Activated gamma-delta T cell treated with anti-CD3 and anti-CD28 coated beads, Interleukin-2, amount 50 U/mL, for 16 hours (primary cell): ENCODE results near the gene PTPRQ.
"Not testable (repeated sequence)": the region's sequence is repeated elsewhere in the genome, so short reads cannot be mapped to it uniquely, and the experiment has no call there.

Experiments
- DNase-seq: peaks from one replicate; pipeline ENCODE4 v3.0.0-alpha.2; 2020; ENCODE audit warnings: low read depth

The PTPRQ gene

DNA sequence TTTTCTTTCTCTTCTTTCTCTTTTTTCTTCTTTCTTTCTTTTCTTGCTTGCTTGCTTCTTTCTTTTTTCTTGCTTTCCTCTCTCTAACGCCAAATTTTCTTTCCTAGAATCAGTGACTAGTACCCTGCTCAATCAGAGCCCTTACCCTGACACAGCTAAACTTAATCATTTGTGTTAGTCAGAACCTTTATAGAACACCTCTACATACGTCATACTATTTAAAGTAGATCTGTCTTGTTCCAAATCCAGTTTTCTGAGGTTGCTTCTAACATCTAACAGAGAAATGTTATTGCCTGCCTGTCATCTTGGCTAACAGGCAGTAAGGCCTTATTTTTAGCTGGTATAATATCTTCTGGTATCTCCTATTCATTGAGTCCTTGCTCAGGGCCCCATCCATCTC, 197.9 kb downstream of the PTPRQ start:
- DNase-seq: no peak

DNA sequence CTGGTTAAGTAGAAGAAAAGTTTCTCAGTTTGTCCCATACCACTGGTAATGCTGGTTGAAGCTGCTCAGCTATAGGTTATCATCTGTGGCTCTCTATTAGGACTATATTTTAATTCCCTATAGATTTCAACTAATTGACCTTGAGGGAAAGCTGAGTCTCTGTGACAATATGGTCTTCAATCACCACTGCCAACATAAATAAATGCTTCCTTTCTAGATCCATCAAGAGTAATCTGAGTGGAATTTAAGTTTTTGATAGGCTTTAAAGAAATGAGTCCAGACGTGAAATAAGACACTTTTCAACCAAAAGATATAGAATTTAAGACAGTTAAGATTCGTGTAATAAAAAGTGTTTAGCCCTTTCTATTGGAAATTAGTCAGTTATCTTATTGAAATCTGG, 199.9 kb downstream of the PTPRQ start:
- DNase-seq: no peak

DNA sequence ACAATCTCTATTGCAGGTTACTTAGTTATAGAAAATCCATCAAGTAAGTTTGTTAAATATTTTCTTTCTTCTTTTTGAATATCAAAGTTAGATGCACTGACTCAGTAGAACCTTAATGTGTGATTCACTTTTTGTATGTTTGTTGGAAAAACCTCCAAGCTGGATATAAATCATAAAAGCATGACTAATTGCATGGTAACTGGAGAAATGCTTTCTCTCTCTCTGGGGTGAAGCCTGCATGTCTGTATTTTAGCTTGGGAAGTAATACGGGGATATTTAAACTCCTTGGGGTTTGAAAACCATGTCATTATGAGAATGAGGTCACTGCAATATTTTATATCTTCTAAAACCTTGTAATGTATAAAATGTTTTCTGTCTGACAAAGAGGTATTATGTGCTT, 204.8 kb downstream of the PTPRQ start:
- no peak for DNase-seq

- no peak for DNase-seq
These were observed 211.7 kb downstream of the PTPRQ start for GRCh38 chr12:80655751-80656150.

DNA sequence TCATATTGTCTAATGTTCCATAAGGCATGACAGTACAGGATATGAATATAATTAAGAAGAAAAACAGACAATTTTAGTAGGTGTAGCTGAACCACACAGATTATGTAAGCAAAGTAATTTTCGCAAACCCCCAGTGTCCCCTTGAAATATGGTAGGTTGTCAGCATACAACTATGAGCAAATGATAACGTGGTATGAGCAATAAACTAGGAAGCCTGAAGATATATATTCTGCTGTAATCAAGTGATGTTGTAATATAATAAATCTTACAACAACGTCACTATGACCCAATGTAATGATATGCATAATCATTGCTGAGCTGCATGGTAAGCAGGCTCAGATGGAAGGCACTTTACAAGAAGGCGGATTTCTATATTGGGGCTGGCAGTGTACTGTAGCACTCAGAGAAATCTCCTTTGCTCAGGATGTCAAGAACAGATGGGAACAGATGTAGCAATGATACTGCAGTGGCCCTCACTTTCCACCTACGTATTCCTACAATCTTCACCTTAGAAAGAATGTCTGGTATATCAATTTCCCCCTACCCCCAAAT, 215.6 kb downstream of the PTPRQ start:
- DNase-seq: no peak

DNA sequence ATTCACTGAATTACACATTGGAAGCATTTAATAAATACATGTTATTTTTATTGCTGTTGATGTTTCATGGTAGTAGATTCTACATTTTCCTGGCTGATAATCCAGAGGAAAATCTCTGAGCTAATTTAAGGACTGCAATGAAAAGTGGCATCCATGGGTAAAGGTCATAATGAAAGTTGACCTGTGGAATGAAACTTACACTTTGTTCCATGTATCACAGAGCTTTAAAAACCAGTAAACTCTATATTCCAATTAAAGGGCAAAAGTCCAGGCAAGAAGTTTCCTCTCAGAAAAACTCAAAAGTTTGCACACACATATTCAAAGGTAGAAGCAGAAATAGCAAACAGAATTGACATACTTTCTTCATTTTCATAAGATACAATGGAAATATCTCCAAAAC, 218.6 kb downstream of the PTPRQ start:
- DNase-seq: no peak

GRCh38 chr12:80670214-80670613, 226.2 kb downstream of the PTPRQ start:
- DNase-seq: no peak

GRCh38 chr12:80676042-80676636, 232.1 kb downstream of the PTPRQ start:
- not testable (repeated sequence) for DNase-seq

GRCh38 chr12:80676856-80677255, 232.8 kb downstream of the PTPRQ start:
- DNase-seq: no peak

DNA sequence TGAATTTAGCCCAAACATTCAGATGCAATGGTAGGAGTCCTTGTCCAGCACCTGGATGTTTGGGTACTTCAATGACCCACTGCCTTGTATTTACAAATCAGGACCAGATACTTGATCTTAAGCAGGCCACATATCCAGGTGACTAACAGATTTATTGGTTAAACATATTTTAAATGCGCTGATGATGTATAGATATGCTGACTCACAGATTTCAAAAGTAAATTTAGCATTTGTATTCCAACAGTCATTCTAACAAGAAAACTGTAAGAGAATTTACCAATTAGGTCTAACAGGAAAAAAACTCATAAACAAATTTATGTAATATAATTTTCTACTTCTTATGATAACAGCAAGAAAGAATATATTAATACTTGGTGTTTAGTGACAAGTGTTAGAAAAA, 234.0 kb downstream of the PTPRQ start:
- DNase-seq: no peak

- DNase-seq: no peak
These were observed 235.5 kb downstream of the PTPRQ start for GRCh38 chr12:80679346-80680131.

DNA sequence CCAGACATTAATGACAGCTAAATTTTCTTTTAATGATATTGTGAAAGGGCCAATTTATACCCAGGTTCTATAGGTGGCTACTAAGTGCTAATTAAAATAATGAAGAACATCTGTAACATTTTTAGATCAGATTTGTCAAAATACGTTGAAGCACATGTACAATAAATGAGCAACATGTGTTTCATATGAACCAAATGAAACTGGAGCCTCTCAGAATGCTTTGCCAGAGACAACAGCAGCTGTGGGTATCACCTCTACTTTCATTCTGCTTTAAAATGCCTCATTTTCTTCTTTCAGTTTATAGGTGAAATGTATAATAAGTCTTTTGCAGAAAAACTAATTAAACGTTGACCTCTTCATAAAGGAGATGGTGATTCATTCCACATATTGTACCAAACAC, 237.3 kb downstream of the PTPRQ start:
- no peak for DNase-seq

- DNase-seq: no peak
These were observed 237.8 kb downstream of the PTPRQ start for GRCh38 chr12:80681786-80682185.

GRCh38 chr12:80684077-80684495, 240.1 kb downstream of the PTPRQ start:
- DNase-seq: no peak

DNA sequence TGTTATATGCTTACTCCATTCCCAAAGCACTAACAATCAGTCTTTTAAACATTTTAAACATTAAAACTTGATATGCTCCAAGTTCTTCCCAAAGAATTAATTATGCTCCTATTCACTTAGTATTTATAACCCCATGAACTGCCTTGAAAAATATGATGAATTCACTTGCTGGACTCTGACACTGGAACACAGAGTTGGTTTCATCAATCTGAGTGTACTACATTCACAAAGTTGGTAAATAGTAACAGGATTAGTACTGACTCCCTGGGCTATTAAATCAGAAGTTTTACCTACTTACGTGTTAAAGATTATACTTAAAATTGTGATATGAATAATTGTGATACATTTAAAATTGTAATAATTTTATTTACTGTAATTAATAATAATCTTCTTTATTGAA, 246.1 kb downstream of the PTPRQ start:
- no peak for DNase-seq

GRCh38 chr12:80690513-80690912, 246.5 kb downstream of the PTPRQ start:
- no peak for DNase-seq

DNA sequence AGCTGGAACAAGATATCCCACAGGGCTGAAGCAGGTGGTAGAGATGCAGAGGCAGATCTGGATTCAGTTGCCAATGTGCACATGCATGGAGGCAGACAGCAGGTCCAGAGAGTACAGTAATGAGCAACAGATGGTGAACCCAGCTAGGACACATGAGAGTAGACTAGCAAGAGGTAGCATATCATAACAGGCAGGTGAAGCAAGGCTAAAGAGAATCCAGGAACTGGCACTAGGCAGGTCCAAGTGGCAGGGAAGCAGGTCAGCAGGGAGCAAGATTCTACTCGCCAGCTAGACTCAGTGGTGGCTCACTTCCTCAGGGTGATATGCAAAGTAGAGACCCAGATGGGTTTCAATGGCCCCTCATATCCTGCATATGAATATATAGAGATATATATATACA, 248.1 kb downstream of the PTPRQ start:
- no peak for DNase-seq

GRCh38 chr12:80697270-80697887, 253.3 kb downstream of the PTPRQ start:
- DNase-seq: no peak

- no peak for DNase-seq
These were observed 254.2 kb downstream of the PTPRQ start for GRCh38 chr12:80698256-80698655.

- DNase-seq: no peak
These were observed 255.0 kb downstream of the PTPRQ start for GRCh38 chr12:80698847-80699542.

DNA sequence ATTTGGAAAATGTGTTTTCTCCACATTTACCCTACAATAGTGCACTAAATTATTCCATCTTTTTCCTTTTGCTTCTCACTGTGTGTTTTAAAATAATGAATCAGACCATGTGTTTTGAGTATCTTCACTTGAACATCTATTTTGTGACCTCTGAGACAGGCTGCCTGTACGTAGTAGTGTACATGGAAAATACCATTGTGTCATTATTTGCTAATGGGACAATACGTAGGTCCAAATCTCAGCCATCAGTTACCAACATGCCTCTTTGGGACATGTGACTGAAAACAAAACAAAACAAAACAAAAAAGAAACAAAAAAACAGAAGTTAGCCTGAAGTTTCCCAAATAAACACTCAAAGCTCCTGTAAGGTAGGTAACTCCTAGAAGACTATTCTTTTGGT, 256.3 kb downstream of the PTPRQ start:
- DNase-seq: no peak

GRCh38 chr12:80701388-80701787, 257.4 kb downstream of the PTPRQ start:
- no peak for DNase-seq
